K562 (cell line): ENCODE results near the gene SHISA9. TPM values are rescaled to one million over a fixed set of nuclear protein-coding genes. Genes with fewer than 3 reads are reported as not detected.

Experiments
- ATAC-seq: fragments of 200-7000 bp; cut with Tn5 transposase; 3 replicates; pipeline ENCODE4 v1.9.1; 2020; ENCODE audit warnings: moderate library complexity
- BruUV-seq: library from RNA; stranded (reverse); fragments of 400-500 nt; replicated peaks from 2 replicates; lab custom pipeline; 2021; lab: Mats Ljungman, UMichigan
- CTCF ChIA-PET: fragments of 300-600 bp; formaldehyde crosslinking; extraction: SDS; loops from one replicate; lab custom pipeline; 2021; ENCODE audit warnings: low intra/inter-chr PET ratio; lab: Yijun Ruan, JAX
- POLR2A ChIA-PET: fragments of 300-600, 350-650 bp; sonication (Branson Sonifier 250); formaldehyde crosslinking; extraction: SDS; loops from one replicate; lab custom pipeline; 2021; ENCODE audit warnings: antibody characterized with exemption, inconsistent platforms; lab: Yijun Ruan, JAX
- DNase-seq, 4 experiments: peaks; one replicate each; pipeline versions ENCODE4 v3.0.0 to v3.0.0-alpha.2; 2011 to 2018; ENCODE audit warnings: low spot score in 3 of 4, mixed read lengths in 3 of 4; ENCODE audit errors: extremely low read depth in 1 of 4
- FAIRE-seq: peaks from 2 replicates; lab custom pipeline; 2011; peaks lifted over from hg19 to GRCh38; lab: Jason Lieb, UNC
- H2AFZ ChIP-seq: 2 replicates; pipeline ENCODE4 v1.6.0; 2011; ENCODE audit warnings: low read depth, low read length, control low read depth, inconsistent platforms
- H3K27ac ChIP-seq: fragments of 200-600 bp; 3 replicates; pipeline ENCODE4 v1.8.0; 2011; ENCODE audit warnings: low read depth, mild to moderate bottlenecking, control low read depth, inconsistent platforms, low read length, moderate library complexity, mixed read lengths; ENCODE audit errors: extremely low read depth
- H3K27me3 ChIP-seq, 2 experiments: fragments of 300-600 bp in 1 of 2; 2 replicates in 1 of 2; 3 replicates in 1 of 2; pipeline versions ENCODE4 v1.6.0 to v1.8.0; 2011; ENCODE audit warnings: inconsistent platforms in 2 of 2, low read length in 2 of 2, mild to moderate bottlenecking in 1 of 2, mixed read lengths in 1 of 2, moderate library complexity in 1 of 2; ENCODE audit not compliant: control insufficient read depth in 2 of 2, insufficient read depth in 2 of 2
- H3K36me3 ChIP-seq: fragments of 300-600 bp; 3 replicates; pipeline ENCODE4 v1.8.0; 2011; ENCODE audit warnings: mild to moderate bottlenecking, low read length, inconsistent platforms; ENCODE audit not compliant: control insufficient read depth, insufficient read depth
- H3K4me1 ChIP-seq, 2 experiments: fragments of 200-600 bp in 1 of 2; replicated peaks in 1 of 2; 2 replicates in 1 of 2; 3 replicates in 1 of 2; pipeline versions ENCODE4 v1.5.1 to v1.8.0; 2011; ENCODE audit warnings: inconsistent platforms in 2 of 2, low read length in 2 of 2, mild to moderate bottlenecking in 1 of 2, mixed read lengths in 1 of 2, moderate library complexity in 1 of 2; ENCODE audit not compliant: control insufficient read depth in 2 of 2, insufficient read depth in 2 of 2
- H3K4me2 ChIP-seq: 2 replicates; pipeline ENCODE4 v1.6.1; 2011; ENCODE audit warnings: low read length, control low read depth, inconsistent platforms, mixed read lengths; ENCODE audit not compliant: insufficient read depth
- H3K4me3 ChIP-seq: fragments of 200-600 bp; sonication (generic), shearing (Covaris generic); 2 replicates; pipeline ENCODE4 v1.5.1; 2016; ENCODE audit warnings: control low read depth, inconsistent platforms
- H3K79me2 ChIP-seq: fragments of 200-600 bp; 3 replicates; pipeline ENCODE4 v1.8.0; 2011; ENCODE audit warnings: low read length, inconsistent platforms; ENCODE audit not compliant: control insufficient read depth, insufficient read depth
- H3K9ac ChIP-seq, 2 experiments: 2 replicates each; pipeline versions ENCODE4 v1.6.0 to v1.6.1; 2011; ENCODE audit warnings: low read depth in 2 of 2, low read length in 2 of 2, control low read depth in 1 of 2, inconsistent platforms in 1 of 2, mild to moderate bottlenecking in 1 of 2, mixed read lengths in 1 of 2; ENCODE audit not compliant: insufficient read depth in 1 of 2
- H3K9me1 ChIP-seq: one replicate; pipeline ENCODE4 v1.6.0; 2011; ENCODE audit warnings: inconsistent platforms, mild to moderate bottlenecking, low read length, moderate library complexity; ENCODE audit not compliant: control insufficient read depth, insufficient read depth
- H3K9me3 ChIP-seq: replicated peaks from 2 replicates; pipeline ENCODE4 v1.5.1; 2011; ENCODE audit warnings: low read depth, low read length, inconsistent platforms; ENCODE audit not compliant: control insufficient read depth, insufficient read depth
- H4K20me1 ChIP-seq: replicated peaks from 2 replicates; pipeline ENCODE4 v1.6.1; 2011; ENCODE audit warnings: low read length, inconsistent platforms, mixed read lengths; ENCODE audit not compliant: control insufficient read depth, insufficient read depth
- CREBBP ChIP-seq: IDR thresholded peaks from one replicate; pipeline ENCODE4 v1.6.1; 2012; ENCODE audit warnings: low read depth, mild to moderate bottlenecking, control low read depth, inconsistent platforms, low read length
- CTCF ChIP-seq, 3 experiments: IDR thresholded peaks in 2 of 3; conservative IDR thresholded peaks in 1 of 3; 2 replicates each; pipeline ENCODE4 v1.5.1; 2011 to 2012; ENCODE audit warnings: low read length in 3 of 3, mild to moderate bottlenecking in 3 of 3, control low read depth in 2 of 3, improper control_type of control experiment in 1 of 3, inconsistent platforms in 1 of 3, low read depth in 1 of 3, mixed read lengths in 1 of 3, moderate library complexity in 1 of 3; ENCODE audit not compliant: insufficient read depth in 2 of 3
- KAT2B ChIP-seq: IDR thresholded peaks from one replicate; pipeline ENCODE4 v1.6.1; 2012; ENCODE audit warnings: low read depth, mild to moderate bottlenecking, control low read depth, inconsistent platforms, low read length, moderate library complexity
- NFXL1 ChIP-seq: fragments of 450-650 bp; formaldehyde crosslinking; IDR thresholded peaks from 2 replicates; pipeline ENCODE4 v1.4.0; 2021; ENCODE audit warnings: mild to moderate bottlenecking
- SMARCC2 ChIP-seq: fragments of 450-650 bp; IDR thresholded peaks from 2 replicates; pipeline ENCODE4 v1.6.1; 2017; ENCODE audit warnings: antibody characterized with exemption, moderate library complexity, mild to moderate bottlenecking, low read depth
- STAT6 ChIP-seq: sonication (generic); formaldehyde crosslinking; IDR thresholded peaks from 2 replicates; pipeline ENCODE4 v1.8.1; 2023; ENCODE audit warnings: mild to moderate bottlenecking, missing genetic modification reagents
- YBX1 ChIP-seq: fragments of 450-650 bp; IDR thresholded peaks from 2 replicates; pipeline ENCODE4 v1.7.1; 2016; ENCODE audit warnings: mild to moderate bottlenecking
- ZEB2 ChIP-seq: fragments of 450-650 bp; IDR thresholded peaks from 2 replicates; pipeline ENCODE4 v1.6.1; 2016
- ZHX1 ChIP-seq: fragments of 150-350 bp; conservative IDR thresholded peaks from 2 replicates; pipeline ENCODE4 v1.6.1; 2014; ENCODE audit warnings: low read length
- ZNF134 ChIP-seq: fragments of 250-450 bp; sonication (Bioruptor Pico); conservative IDR thresholded peaks from 2 replicates; pipeline ENCODE4 v1.4.0; 2020
- ZNF408 ChIP-seq: fragments of 250-450 bp; sonication (Bioruptor Pico); IDR thresholded peaks from 2 replicates; pipeline ENCODE4 v1.4.0; 2020; ENCODE audit warnings: low read depth, mild to moderate bottlenecking, moderate library complexity
- ZNF707 ChIP-seq: fragments of 250-450 bp; sonication (Bioruptor Pico); conservative IDR thresholded peaks from 2 replicates; pipeline ENCODE4 v1.8.0; 2022; ENCODE audit warnings: inconsistent platforms, mild to moderate bottlenecking, moderate library complexity
- WGBS: fragments of 100-300 bp; shearing (Covaris generic); methylation state at CpG from one replicate; pipeline ENCODE4 v1.1.6; 2016; ENCODE audit warnings: low coverage, mixed read lengths; ENCODE audit not compliant: insufficient coverage; ENCODE audit errors: missing lambda C conversion rate; 5-methylcytosine and 5-hydroxymethylcytosine counted together
- in situ Hi-C: fragments of 300-500 bp; cut with MboI; formaldehyde crosslinking; loops from 4 replicates; pipeline ENCODE4 v1.15.0; 2018; ENCODE audit warnings: inconsistent platforms, mixed read lengths
- intact Hi-C: fragments of 100-400 bp; cut with micrococcal nuclease; formaldehyde crosslinking; loops from 2 replicates; pipeline ENCODE4 v1.14.2; 2022
- polyA plus RNA-seq, 8 experiments: library from polyadenylated mRNA; depleted of rRNA in 4 of 8; stranded (reverse) in 5 of 8; unstranded in 3 of 8; fragments of >200 nt; fragmentation: Nextera tagmentation in 2 of 8; fragmentation: Illumina TruSeq in 1 of 8; extraction: Ambion mirVana in 2 of 8; extraction: Trizol in 1 of 8; gene quantifications; 2 replicates each; pipeline versions ENCODE4 v1.2.1 to v1.2.3, GENCODE V29; 2011 to 2014; ENCODE audit warnings: inconsistent platforms in 1 of 8, missing spikeins in 1 of 8
- total RNA-seq, 7 experiments: library from RNA; depleted of rRNA in 6 of 7; stranded (reverse); fragments of >200 nt in 6 of 7; fragmentation: Illumina TruSeq in 2 of 7; extraction: Trizol in 2 of 7; gene quantifications; 2 replicates each; pipeline versions ENCODE4 v1.2.1 to v1.2.3, GENCODE V29; 2011 to 2021; ENCODE audit warnings: low replicate concordance in 1 of 7
- TF ChIP-seq, protein P1 (sequence below), 2 experiments: fragments of 250-450 bp in 1 of 2; fragments of 450-650 bp in 1 of 2; sonication (Bioruptor Pico) in 1 of 2; IDR thresholded peaks; 2 replicates each; pipeline versions ENCODE4 v1.6.1 to v1.8.0; 2016 to 2021; ENCODE audit warnings: mild to moderate bottlenecking in 2 of 2, moderate library complexity in 2 of 2, missing compliant biosample characterization in 1 of 2, missing genetic modification characterization in 1 of 2

The SHISA9 gene
- total and polyA plus RNA-seq, 9 of the 15 experiments (the other 6 are each of a cell fraction or from before 2014, with no cell fraction given): under 0.01 to 0.16 (median 0.01) TPM; not detected in 6

DNA sequence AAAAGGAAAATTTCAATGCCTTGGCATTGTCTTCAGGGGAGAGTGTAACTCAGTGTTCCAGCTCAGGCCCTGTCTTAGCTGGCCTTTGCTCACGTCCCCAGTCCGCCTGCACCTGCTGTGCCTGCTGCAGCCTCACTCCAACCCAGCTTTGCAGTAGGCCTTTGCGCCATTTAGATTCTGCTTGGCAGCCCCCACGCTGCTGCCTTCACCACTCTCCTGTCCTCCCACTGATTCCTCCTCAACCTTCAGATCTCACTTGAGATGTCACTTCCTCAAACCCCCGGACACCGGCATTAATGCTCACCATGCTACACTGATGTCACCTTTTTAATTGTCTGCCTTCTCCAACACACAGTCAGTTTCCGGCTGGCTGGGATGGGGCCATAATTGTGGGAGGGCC lies 166.2 kb downstream of the SHISA9 start:
- no peak overlapping the region for H3K4me2 ChIP-seq
- H2AFZ ChIP-seq: no peak overlapping the region
- WGBS: 1% methylated on average over 6 of the region's 7 CpGs
- H3K9ac ChIP-seq: no peak overlapping the region
- no peaks in the 10 kb centered on the region for H3K9me1 ChIP-seq
- H3K9me3 ChIP-seq: peaks cover 11% of the 10 kb centered on the region; the same call in 1 of the 2 replicates
- H3K27me3 ChIP-seq: no peaks in the 10 kb centered on the region
- BruUV-seq: no TSS peak
- no peak overlapping the region for H3K4me3 ChIP-seq
- DNase-seq (no peak), FAIRE-seq (no peak), ATAC-seq (no peak)
- no peaks in the 10 kb centered on the region for H3K79me2 ChIP-seq
- CTCF ChIA-PET: no interaction called here
- intact Hi-C loops (no loop called here), in situ Hi-C loops (no loop called here)
- no peak overlapping the region for H3K27ac ChIP-seq
- no peaks in the 10 kb centered on the region for H3K4me1 ChIP-seq
- H3K36me3 ChIP-seq: no peaks in the 10 kb centered on the region
- POLR2A ChIA-PET: interaction anchor here (1.0 kb wide), 1 partner anchor 14 kb away, joined by 3 read pairs; no protein-coding TSS in a partner anchor
- H4K20me1 ChIP-seq: no peaks in the 10 kb centered on the region
- TF ChIP-seq ZNF408 (CRISPR knock-in tag) (no peak), CREBBP (no peak), SMARCC2 (no peak), ZNF134 (CRISPR knock-in tag) (no peak), ZEB2 (no peak), ZNF707 (no peak), ZHX1 (no peak), STAT6 (CRISPR knock-in tag) (no peak), YBX1 (no peak), KAT2B (no peak), CTCF (IDR thresholded peaks at IDR 0.05 in 2 of 3, conservative IDR thresholded peaks at IDR 0.05 in 1 of 3; ENCODE audit: insufficient read depth in 2 of 3, low read depth in 1 of 3, low read length in 3 of 3) (no peak), NFXL1 (no peak)
- TF ChIP-seq, protein P1, sequence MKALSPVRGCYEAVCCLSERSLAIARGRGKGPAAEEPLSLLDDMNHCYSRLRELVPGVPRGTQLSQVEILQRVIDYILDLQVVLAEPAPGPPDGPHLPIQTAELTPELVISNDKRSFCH (CRISPR knock-in tag; IDR thresholded peaks at IDR 0.05): no peak
- TF ChIP-seq, protein P1 (tag; IDR thresholded peaks at IDR 0.05): no peak
